ENCODE data around the gene HHAT.

Gene HHAT

DNA sequence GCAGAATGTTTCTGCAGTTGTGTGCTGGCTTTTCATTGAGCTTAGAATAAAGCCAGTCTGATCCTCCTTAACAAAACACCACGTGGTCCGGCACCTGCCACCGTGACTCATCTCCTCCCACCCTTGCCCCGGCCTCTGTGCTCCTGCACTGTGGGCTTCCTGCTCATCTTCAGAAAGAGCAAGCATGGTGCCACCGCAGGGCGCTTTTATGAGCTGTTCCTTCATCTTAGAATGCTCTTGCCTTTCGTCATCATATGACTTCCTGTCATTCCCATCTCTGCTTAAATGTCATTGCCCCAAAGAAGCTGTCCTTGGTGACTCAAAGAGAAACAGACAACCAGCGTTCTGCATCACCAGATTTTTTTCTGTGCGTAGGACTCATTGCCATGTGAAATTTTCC, 117.8 kb downstream of the HHAT start:
- peak; percentile 19 to 90 (median 40) for DNase-seq

DNA sequence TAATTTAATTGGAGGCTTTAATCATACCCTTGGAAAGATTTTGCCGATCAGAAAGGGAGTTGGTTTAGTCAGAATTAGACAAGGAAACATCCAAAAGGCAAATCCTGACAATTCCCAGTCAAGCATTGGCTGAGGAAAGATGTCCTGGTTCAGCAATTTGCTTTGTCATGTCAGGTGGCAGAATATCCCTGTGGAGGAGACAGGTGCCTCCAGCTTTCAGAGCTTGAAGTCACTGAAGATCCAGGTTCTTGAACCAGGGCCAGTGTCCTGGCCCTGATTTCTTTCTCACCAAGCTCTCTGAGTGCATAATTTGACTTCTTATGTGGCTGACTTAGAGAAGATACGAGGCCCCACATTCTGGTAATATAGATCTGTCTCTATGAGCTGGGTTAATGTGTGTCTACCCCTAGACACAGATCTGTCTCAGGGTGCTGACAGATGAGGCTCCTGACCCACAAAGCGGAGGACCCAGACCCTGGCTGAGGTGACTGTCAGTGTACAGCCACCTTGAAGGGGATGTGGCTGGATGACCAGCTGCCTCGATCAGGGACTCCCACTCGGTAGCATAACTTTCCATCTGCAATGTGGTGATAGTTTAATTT, 118.9 kb downstream of the HHAT start:
- DNase-seq: no peak

DNA sequence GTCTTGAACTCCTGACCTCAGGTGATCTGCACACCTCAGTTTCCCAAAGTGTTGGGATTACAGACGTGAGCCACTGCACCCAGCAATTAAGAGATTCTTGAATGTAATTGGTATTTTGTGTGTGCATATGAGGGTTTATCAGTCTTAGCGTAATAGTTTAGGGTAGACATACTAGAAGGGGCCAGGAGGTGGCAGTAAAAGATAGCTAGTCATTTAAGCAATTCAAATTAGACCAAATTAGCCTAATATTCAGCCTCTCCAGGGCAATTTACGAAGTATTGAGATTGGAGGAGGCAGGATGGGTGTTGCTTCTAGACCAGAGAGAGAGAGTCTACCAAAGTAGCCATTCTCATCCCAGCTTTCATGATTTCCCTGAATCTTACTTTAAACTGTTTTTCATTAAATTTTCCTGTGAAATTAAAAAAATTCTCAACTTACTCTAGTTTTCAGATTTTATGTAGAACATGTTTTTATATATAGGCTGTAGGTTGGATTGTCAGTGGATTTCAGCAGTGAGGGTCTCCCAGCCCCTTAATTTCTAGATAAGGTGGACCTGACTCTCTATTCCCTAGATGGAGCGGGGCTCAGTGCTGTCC, 119.7 kb downstream of the HHAT start:
- peak in 2 of 5 donors; percentile 11 to 17 for DNase-seq

DNA sequence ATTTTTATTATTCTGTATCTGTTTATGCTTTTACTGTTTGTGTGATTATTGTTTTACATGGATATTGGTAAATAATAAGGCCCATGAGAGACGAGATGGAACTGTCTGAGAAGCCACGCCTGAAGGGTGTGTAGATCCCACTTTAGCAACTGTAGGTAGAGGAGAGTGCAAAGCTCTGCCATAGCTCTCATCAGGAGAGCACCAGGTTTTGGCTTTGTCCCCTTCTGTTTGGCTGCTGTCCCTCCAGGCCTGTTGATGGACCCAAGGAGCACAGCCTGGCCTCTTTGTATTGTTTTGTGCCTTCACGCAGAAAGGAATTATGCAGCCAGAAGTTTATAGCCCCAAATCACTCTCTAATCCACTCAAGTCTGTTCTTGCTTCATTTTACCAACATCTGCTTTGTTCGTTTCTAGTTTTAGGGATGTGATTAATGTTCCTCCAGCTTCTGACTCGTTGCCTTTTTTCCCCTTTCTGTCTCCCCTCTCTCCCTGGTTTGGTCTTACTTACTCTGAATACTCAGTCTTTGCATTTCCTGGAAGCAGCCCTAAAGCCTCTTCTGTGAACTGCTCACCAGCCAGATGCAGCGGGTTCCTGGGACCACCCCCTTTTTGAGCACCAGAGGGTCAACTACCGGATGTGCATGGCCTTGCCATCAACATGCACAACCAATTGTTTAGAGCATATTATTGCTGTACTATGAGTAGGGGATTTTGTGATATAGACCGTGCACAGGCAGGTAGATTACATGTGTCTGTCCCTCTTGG, 127.3 kb downstream of the HHAT start:
- DNase-seq: peak in 1 of 5 donors; percentile 32

DNA sequence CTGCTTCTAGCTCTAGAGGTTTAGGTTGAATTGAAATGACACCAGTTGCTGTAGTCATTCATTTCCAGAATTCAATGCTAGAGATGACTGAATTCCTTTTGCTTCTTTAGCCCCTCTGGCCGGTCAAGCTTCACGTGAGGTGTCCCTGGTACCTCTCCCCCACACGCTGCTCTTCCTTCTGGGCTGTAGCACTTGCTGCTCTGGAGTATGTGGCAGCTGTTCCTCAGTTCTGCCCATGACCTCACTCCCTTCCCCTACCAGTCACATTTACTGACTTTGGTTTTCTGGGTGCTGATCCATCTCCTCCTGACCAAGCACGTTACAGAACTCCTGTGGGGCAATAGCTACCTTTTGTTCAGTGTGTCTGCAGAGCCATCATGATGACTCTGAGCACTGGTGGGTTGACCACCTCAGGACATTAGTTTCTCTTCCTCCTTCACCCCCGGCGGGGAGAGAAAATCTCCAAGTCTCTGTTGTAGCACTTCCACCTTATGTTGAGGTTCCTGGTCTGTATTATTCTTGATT, 128.1 kb downstream of the HHAT start:
- no peak for DNase-seq

DNA sequence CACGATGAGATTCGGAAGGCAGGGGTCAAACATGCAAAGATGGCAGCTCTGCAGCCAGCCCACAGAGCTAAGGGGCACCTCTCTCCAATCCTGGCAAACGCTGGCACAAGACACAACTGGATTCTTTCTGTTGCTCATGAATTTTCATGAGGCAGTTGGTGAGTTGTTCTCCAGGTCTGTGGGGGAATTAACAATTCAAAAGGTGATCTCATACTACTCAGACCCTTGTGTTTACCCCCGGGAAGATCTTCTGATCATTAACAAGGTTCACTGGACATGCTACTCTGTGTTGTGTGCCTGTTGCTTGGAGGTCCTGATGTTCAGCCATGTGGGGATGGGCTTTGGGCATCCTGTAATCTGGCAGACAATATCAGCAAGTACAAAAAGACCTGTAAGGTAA, 128.9 kb downstream of the HHAT start:
- DNase-seq: no peak

DNA sequence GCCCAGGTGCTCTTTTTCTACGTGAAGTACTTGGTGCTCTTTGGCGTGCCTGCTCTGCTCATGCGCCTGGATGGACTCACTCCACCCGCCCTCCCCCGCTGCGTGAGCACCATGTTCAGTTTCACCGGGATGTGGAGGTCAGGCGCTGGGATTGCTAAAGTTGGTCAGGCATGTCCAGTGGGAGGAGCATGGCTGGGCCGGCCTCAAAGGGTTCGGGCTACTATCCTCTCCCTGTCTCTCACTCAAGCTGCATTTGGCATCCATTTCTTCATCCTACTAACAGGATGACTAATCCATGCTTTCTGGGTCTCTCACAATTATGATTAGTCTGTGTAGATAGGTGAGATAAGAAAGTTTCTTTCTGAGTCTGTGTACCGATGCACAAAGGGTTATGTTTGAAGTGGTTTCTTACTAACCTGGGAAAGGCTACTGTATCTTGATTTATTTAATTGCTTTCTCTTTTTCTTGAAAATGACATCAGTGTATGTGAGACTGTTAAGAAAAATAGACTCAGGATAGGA, 135.9 kb downstream of the HHAT start:
- DNase-seq: peak in 1 of 5 donors; percentile 59

DNA sequence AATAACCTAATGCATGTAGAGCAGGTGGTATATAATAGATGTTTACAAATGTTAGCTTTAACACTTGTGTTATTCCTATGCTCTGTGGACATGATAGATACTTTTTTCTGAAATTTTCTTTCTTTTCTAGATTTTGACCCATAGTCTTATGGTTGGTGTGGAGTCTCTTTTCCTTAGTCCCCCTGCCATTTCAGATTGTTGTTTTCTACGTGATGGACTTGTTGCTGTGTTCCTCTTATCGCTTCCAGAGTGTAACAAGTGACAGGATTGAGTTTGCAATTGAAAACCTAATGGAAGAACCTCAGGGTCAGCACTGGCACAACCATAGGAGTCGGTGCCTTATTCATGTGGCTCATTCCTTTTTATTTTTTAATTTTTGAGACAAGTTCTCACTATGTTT, 136.4 kb downstream of the HHAT start:
- no peak for DNase-seq

DNA sequence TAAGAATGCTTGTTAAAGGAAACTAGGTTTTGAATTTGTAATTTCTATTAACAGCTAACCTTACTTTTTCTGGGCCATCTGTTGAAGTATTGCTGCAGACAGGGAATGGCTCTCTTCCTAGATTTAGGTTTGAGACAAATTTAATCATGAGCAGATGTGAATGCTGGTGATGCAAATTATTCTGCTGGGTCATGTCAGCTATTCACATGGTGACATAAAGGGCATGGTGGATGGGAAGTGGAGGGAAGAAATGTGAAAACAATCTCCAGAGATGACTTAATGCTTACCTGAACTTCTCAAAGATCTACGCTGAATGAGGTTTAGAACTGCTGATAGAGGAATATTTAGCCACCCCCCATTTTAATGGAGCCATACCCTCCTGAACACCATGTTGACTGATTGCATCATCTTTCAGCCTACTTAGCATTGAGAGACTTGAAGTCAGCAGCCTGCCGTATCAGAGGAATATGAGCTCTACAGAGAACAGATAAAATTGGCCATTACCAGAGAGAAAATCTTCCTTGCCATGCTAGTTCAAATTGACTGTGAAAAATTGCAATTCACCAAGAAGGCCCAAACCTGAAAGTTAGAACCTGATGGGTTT, 138.8 kb downstream of the HHAT start:
- no peak for DNase-seq

DNA sequence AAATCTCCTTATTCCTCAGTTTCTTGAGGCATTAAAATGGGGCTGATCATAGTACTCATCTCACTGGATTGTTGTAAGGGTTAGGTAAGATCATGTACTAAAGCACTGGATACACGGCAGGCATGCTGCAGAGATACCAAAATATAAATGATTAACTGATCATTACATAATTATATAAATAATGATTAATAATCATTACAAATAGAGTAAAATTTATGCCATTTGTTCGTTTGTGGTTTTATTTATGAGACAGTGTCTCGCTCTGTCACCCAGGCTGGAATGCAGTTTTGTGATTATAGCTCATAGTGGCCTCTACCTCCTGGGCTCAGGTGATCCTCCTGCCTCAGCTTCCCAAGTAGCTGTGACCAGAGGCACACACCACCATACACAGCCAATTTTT, 140.7 kb downstream of the HHAT start:
- no peak for DNase-seq

DNA sequence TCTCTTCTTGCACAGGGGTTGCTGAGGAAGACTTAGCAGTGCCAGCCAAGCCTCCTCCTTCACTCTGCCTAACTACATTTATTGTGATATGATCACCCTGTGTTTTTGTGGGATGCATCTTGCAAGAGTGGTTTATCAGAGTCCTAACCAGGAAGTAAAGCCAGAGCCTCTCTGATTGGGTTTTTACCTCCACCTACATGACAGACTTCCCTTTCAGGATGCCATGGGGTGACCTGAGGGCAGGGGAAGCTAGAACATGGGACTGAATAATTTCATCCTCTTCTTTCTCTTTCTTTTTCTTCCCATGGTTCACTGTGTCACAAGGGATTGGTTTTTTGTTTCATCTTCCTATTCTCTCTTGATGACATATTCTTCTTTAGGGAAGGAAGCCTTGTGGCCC, 146.6 kb downstream of the HHAT start:
- DNase-seq: no peak

DNA sequence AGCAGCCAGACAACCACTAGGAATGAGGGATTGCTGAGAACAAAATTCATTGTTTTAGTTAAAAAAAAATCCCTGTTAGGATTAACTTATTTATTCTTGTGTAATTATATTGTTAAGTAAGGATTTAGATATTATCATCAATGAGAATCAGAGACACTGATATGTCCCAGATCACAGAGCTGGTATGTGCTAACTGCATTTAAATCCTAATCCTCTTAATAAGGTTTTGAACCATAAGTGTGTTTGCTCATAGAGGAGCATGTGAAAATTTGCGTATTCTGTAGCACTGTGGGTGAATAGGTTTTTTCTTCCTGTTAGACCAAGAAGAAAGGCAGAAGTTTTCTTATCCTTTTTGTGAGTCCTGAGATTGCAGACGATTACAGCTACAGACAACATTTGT, 147.1 kb downstream of the HHAT start:
- DNase-seq: no peak

DNA sequence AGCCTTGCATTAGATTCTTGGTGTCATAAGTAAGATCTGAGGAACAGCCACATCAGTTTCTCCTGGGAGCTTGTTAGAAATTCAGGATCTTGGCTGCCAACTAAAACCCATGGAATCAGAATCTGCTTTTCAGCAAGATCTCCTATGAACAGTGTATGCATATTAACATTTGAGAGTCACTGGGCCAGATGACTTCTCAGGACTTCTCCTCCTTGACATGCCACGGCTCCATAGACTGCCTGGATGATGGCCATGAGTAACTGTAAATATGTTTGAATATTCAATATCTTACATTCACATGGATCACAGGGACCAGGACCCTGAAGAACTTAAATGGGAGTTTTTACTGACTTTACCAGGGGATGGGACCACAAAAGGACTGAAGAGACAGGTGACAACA, 148.0 kb downstream of the HHAT start:
- no peak for DNase-seq

DNA sequence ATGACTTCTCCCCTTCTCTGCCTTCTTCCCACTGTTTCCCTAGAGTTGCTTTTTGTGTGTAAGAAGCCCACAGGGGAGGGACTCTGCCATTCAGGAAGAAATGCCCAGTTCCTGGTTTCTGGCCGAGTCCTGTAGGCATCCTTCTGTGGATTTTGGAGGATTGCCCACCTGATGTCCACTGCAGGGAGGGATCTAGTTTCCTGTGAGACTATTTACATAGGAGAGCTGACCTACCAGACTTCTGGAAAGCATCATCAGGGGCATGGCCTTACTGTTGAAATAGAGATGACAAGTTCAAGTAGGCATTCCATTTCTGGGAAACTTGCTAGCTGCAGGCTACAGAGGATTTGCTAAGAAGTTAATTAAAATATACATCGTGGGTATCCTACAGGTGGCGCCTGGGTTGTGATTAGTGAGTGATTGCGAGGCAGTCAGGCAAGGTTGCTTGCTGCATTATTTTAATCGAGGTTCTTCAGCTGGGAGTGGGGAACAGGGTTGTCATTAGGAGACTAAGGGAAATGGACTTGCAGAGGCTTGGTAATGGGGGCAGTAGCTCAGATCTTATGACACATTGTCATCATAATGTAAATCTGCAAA, 148.7 kb downstream of the HHAT start:
- DNase-seq: no peak

DNA sequence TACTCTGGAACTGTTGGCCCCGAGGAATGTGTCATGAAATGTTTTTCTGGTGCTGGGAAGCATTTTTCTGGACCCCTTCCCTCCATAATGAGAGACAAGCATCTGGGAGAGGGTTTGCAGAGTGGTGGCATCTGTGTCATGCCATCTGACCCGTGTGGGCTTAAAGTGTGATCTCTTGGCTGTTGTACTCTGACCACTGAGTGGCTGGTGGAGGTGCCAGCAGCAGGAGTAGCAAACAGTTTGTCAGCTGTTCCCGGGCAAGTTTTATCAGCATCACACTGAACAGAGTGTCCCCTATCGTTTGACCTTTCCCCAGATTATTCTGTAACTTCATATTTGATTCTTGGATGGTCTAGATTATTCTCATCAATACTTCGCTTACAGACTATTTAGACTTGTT, 150.1 kb downstream of the HHAT start:
- no peak for DNase-seq

DNA sequence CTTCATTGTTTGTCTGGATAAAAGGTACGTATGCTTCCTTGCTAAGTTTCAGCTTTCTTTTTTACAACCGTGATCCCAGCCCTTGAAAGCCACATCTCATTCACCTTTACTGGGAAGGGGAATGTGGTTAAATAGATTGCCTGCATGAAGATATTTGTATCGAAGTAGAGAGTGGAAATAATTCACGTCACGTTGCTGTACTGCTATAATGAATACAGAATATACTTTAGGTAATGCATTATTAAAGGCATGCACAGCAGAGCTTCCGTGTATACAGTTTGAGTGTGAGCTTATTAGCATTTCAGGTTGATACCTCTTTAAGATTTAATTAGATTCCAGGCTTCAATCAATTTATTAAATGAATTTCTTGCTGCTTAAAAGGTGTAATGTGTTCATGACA, 153.8 kb downstream of the HHAT start:
- no peak for DNase-seq

DNA sequence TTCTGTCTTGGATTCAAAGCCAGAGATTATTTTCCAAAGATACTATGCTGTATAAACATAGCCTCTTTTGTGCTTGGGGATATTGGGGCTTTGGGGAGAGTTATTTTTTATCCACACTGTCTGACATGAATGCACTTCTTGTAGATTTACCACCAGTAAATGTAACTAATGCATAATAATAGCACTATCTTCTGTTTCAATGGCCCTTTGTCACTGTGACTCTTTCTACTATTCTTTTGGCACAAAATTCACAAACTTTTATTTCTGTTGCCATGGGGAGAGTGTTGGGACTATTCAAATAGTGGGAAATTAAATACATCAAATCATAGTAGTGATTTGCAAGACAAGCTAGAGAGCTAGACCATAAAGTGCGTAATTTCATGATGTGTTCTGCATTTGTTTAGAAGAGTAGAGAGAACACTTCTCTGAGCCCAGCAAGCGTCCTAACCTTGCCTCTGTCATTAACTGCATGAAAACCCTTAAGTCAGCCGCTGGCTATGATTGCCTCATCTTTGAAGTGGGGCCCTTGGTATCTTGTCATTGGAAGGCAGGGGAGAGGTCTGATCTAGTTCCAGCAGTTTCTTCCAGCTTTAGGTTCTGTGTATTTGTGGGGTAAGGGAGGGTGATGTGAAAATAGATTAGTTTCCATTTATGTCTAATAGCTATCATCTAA, 154.4 kb downstream of the HHAT start:
- no peak for DNase-seq

DNA sequence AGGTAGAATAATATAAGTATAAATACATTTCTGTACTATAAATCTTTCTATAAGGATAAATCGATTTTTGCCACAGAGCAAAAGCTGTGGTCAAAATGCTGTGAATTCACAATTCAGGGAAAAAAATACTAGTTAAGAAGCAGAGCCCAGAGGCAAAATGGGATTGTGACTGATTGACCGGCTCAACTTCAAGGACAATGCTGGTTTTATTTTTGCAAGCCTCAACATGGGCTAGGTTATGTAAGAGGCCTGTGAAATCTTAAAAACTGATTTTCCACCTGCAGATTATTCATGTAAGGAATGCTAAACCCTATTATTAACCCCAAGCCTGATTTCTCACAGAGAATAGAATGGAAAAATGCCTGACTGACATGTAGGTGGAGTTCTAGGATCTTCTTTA, 155.1 kb downstream of the HHAT start:
- no peak for DNase-seq

DNA sequence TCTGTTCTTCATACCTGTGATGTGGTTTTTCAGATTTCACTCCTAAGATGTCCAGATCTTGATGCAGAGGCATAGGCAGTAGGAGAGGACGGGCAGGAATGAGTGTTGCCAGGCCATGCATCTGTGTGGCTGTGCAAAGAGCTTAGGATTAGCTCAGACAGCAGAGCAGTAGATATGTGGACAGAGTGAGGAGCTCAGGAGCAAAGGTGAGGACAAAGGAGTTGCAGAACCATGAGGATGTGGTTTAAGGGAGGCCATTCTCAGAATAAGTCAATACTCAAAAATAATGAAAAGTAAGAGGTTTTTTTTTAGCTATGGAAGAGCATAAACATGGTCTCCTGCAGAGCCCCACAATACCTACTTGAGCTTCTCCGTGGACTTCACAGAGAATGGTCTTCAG, 158.3 kb downstream of the HHAT start:
- DNase-seq: no peak

DNA sequence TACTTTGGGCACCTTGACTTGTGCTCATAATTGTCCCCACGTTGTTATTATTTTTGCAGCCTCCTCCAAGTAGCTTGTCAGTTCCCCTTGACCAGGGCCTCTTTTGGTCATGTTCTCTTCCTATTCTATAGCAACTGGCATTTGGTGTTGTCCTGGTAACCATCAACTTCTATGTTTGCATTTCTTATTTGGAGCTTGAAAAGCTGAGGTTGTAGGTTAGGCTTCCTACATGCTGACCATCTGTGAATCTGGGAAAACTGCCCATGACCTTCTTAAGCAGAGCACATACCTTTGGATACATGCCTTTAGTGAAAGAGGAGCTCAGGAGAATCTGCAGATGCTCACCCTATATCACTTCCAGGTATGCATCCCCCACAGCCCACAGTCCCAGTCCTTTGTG, 160.8 kb downstream of the HHAT start:
- no peak for DNase-seq

DNA sequence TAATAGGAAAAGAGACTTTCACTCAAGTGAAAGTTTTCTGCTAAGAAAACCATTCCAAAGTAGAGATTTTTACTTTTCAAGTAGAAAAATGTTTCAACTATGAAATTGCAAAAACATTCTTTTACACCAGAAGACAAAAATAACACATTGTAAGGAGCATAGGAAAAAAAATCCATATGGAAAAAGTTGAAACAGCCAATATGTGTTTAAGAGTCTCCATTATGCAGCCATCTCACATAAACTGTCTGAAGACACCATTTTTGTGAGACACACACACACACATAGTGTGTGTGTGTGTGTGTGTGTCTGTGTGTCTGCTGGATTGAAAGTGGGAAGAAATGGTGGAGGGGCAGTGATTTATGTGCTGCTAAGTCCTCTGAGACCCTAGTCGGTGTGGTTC, 162.1 kb downstream of the HHAT start:
- no peak for DNase-seq

DNA sequence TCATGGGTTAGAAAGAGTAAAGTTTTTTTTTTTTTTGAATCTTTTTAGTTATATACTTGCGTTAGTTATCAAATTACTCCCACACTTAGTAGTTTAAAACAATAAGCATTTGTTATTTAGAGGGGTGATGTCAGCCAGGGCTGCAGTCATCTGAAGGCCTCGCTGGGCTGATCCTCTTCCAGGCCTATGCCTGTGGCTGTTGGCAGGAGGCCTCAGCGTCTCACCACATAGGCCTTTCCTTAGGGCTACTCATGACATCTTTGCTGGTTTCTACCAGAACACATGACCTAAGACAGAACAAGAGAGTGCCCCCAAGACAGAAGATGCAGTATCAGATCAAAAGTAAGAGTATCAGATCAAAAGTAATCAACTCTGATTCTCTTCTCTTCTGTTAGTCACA, 167.4 kb downstream of the HHAT start:
- DNase-seq: no peak

DNA sequence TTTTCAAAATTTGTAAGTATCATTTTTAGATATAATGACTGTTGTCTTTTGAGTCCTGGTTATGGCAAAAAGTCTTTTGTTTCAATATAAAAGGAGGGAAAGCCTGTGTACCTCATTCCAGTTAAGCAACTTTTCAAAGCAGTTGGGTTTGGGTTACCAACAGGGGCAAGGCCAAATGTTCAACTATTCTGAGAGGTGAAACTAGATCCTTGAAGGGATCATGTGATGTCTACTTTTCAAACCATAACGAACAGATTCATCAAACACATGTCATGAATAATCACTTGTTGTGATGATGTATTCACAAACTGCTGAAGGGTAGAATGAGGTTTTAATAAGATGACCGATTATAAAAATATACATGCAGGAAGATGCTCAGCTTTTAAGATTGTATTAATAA, 171.3 kb downstream of the HHAT start:
- no peak for DNase-seq

Measured in T-helper 1 cell (primary cell).